22Rv1 (cell line): Measurements from ENCODE around the gene INPP5A.

Experiments used
- H3K27ac ChIP-seq: fragments of 450-650 bp; 2 replicates; pipeline ENCODE4 v1.5.1; 2017
- ZFX ChIP-seq: fragments of 450-650 bp; IDR thresholded peaks from 2 replicates; pipeline ENCODE4 v1.6.1; 2017; ENCODE audit warnings: antibody characterized with exemption, borderline replicate concordance
- TF ChIP-seq, protein P1 (sequence below): fragments of 450-650 bp; IDR thresholded peaks from 2 replicates; pipeline ENCODE4 v1.5.1; 2017; ENCODE audit warnings: mild to moderate bottlenecking

Gene INPP5A

DNA sequence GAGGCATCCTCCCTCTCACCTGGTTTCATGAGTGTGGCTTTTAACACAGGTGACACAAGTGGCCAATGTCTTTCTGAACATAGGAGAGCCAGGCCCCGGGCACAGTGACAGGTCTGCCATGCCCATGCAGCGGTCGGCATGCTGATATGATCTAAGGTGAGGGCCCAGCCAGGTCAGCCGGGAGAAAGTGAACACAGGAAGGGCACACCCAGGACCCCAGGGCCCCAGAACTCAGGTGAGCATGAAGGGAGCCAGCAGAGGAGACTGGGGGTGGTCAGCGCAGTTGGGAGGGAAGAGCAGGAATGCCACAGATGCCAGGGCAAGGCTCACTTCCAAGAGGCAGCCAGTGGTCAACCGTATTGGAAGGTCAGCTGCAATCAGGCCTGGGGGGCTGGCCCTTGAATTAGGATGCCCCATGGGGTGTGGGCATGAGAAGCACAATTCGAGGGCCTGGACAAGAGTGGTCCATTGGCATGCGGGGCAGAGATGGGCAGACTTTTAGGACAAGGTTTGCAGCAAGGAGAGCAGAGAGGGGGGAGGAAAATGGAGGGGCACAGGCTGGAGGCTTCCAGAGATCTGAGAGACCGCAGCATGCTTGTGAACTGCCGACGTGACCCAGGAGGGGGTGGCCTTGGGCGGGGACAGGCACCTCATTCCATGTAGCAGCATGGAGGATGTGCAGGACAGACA, 3.9 kb upstream of the INPP5A start:
- no peak overlapping the region for H3K27ac ChIP-seq
- TF ChIP-seq ZFX, result no peak
- TF ChIP-seq, protein P1, sequence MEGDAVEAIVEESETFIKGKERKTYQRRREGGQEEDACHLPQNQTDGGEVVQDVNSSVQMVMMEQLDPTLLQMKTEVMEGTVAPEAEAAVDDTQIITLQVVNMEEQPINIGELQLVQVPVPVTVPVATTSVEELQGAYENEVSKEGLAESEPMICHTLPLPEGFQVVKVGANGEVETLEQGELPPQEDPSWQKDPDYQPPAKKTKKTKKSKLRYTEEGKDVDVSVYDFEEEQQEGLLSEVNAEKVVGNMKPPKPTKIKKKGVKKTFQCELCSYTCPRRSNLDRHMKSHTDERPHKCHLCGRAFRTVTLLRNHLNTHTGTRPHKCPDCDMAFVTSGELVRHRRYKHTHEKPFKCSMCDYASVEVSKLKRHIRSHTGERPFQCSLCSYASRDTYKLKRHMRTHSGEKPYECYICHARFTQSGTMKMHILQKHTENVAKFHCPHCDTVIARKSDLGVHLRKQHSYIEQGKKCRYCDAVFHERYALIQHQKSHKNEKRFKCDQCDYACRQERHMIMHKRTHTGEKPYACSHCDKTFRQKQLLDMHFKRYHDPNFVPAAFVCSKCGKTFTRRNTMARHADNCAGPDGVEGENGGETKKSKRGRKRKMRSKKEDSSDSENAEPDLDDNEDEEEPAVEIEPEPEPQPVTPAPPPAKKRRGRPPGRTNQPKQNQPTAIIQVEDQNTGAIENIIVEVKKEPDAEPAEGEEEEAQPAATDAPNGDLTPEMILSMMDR, result no peak

GRCh38 chr10:132534391-132535064, 3.1 kb upstream of the INPP5A start:
- TF ChIP-seq, protein P1, result no peak
- TF ChIP-seq ZFX, result no peak
- H3K27ac ChIP-seq, result no peak overlapping the region

DNA sequence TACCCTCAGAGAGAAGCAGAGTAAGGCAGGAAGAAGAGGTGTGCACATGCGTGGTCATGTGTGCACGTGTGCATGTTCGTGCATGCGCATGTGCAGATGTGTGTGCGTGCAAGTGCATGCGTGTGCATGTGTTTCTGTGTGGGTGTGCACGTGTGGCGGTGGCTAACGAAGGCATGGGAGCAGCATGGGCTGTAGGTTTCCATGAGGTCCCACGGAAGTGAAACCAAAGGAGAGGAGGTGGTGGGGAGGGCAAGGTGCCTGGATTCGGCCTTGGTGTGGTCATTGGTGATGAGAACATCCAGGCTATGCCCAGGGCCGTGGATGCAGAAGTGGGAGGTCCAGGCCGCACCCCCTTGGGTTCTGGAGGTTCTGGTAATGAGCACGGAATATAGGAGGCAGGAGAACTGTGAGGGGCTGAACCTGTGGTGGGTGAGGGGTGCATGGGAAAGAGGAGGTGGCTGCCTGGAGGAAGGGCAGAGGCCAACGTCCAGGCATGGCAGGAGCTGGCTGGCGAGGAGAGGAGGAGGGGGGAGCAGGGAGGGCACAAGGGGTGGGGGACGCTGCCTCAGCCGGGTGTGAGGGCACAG, 2.4 kb upstream of the INPP5A start:
- no peak overlapping the region for H3K27ac ChIP-seq
- TF ChIP-seq ZFX, result no peak
- TF ChIP-seq, protein P1, result no peak

DNA sequence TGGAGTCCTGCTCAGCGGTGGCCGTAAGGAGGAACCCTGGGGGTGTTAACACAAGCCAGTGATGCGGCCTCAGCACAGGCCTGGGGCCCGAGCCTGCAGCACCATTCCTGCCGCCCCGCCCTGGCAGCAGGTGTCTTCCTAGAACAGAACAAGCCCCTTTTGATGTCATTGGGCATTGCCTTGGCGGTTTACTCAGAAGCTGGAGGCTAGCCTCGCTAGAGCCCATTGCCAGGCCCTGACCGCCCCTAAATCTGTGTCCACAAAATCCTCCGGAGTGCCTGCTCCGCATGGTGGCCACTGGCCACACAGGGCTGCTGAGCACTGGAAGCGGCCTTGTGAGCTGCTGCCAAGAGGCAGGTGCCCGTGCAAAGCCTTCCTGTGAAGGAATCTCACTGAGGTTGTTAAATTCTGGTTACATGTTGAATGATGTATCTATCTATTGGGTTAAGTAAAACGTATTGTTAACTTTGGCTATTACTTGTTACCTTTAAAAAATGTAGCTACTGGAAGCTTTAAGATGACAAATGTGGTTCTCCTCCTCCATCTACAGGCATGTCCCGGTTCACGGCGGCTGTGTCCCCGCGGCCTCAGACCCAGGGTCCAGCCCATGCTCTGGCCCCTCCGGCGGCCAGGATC, 1.2 kb upstream of the INPP5A start:
- H3K27ac ChIP-seq, result peak overlapping the region; percentile 44
- no peak for TF ChIP-seq ZFX
- TF ChIP-seq, protein P1, result no peak

DNA sequence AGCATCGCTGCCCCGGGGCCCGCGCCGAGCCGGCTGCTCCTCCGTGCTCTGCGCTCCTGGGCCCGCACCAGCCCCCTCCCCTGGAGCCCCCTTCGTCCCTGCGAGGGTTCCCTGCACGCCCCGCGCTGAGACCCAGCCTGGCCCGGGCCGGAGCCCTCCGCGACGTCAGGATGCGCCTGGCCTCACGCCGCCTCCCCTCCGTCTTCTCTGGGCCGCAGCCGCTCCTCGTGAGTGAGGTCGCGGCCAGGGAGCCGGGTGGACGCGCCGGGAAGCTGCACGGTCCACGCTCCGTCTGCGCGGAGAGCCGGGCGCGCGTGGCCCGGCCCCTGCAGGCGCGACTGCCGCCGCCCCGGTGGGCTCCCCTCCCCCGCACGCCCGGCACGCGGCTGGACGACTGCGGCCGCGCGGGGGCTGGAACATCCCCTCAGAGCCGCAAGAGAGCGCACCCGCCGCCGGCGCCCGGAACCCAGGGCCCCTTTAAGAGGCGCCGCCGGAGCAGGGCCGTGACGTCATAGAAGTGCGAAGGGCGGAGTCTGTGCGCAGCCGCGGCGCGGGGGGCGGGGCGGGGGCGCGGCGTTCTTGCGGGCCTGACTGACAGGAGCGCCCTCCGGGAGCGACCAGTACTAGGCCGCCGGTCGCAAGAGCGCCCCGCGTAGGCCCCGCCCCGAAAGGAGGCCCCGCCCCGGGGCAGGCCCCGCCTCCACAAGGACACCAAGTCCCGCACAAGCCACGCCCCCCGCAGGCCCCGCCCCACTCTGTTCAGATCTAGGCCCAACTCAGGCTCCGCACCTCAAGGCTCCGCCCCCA, 507 bp upstream of the INPP5A start:
- TF ChIP-seq, protein P1, result peak; percentile 35
- TF ChIP-seq ZFX, result no peak
- H3K27ac ChIP-seq, result peak overlapping the region; percentile 44

GRCh38 chr10:132538031-132538789, 623 bp downstream of the INPP5A start:
- no peak for TF ChIP-seq ZFX
- TF ChIP-seq, protein P1, result no peak
- no peak overlapping the region for H3K27ac ChIP-seq
